ENCODE measurements around the gene ATP1A4.

Gene ATP1A4

GRCh38 chr1:160177231-160177630 is 25.8 kb downstream of the ATP1A4 start:
- DNase-seq (ENCODE audit: low read depth), result no peak

GRCh38 chr1:160177667-160178066 is 26.3 kb downstream of the ATP1A4 start:
- DNase-seq (ENCODE audit: low read depth), result no peak

- DNase-seq (ENCODE audit: low read depth), result no peak
These were observed 27.3 kb downstream of the ATP1A4 start for GRCh38 chr1:160178731-160179130.

- no peak for DNase-seq (ENCODE audit: low read depth)
These were observed 27.9 kb downstream of the ATP1A4 start for GRCh38 chr1:160179336-160179735.

- DNase-seq (ENCODE audit: low read depth), result no peak
These were observed 34.8 kb downstream of the ATP1A4 start for GRCh38 chr1:160186246-160186645.

- DNase-seq (ENCODE audit: low read depth), result no peak
These were observed 35.3 kb downstream of the ATP1A4 start for GRCh38 chr1:160186729-160187128.

GRCh38 chr1:160187407-160187806 is 36.0 kb downstream of the ATP1A4 start:
- no peak for DNase-seq (ENCODE audit: low read depth)

GRCh38 chr1:160188341-160188740 is 36.9 kb downstream of the ATP1A4 start:
- no peak for DNase-seq (ENCODE audit: low read depth)

GRCh38 chr1:160189649-160190625 is 38.5 kb downstream of the ATP1A4 start, which contains the start of gene CASQ1:
Gene CASQ1, plus strand, starts transcription at chr1:160190575. Its CDS starts 177 bp downstream, at chr1:160190752.
- no peak for DNase-seq (ENCODE audit: low read depth)

GRCh38 chr1:160191756-160192155 is 40.4 kb downstream of the ATP1A4 start:
- no peak for DNase-seq (ENCODE audit: low read depth)

GRCh38 chr1:160192234-160192633 is 40.8 kb downstream of the ATP1A4 start:
- DNase-seq (ENCODE audit: low read depth), result no peak

GRCh38 chr1:160193091-160193819 is 41.9 kb downstream of the ATP1A4 start:
- peak; percentile 70 for DNase-seq (ENCODE audit: low read depth)

GRCh38 chr1:160193832-160194736 is 42.7 kb downstream of the ATP1A4 start:
- DNase-seq (ENCODE audit: low read depth), result no peak

GRCh38 chr1:160194737-160195059 is 43.3 kb downstream of the ATP1A4 start:
- no peak for DNase-seq (ENCODE audit: low read depth)

GRCh38 chr1:160196143-160196542 is 44.7 kb downstream of the ATP1A4 start:
- DNase-seq (ENCODE audit: low read depth), result no peak

- DNase-seq (ENCODE audit: low read depth), result no peak
These were observed 45.8 kb downstream of the ATP1A4 start for GRCh38 chr1:160197231-160197630.

- no peak for DNase-seq (ENCODE audit: low read depth)
These were observed 49.4 kb downstream of the ATP1A4 start for GRCh38 chr1:160200786-160201185.

GRCh38 chr1:160204526-160205241 is 53.3 kb downstream of the ATP1A4 start:
- no peak for DNase-seq (ENCODE audit: low read depth)

GRCh38 chr1:160205242-160206035 is 54.0 kb downstream of the ATP1A4 start, which contains the start of gene PEA15:
Gene PEA15, plus strand, starts transcription at chr1:160205384. Its CDS starts 6,161 bp downstream, at chr1:160211545.
- peak; percentile 61 for DNase-seq (ENCODE audit: low read depth)

GRCh38 chr1:160206036-160206389 is 54.6 kb downstream of the ATP1A4 start:
- DNase-seq (ENCODE audit: low read depth), result peak; percentile 46
